ENCODE results near the gene PCBP1.

DNA sequence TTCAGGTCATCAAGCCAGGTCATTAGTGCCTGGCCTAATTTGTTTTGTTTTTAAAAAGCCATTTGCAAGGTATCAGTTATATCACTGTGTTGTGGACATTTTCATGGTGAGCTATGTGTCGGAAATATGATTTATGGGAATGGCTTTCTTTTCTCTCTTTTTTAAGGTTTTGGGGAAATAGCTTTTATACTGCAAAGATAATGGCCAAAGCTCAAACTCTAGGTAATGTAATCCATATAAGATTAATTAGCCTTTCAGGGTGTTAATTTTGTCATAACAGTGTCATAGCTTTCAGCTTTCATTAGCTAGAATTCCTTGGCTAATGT is 45.8 kb downstream of the PCBP1 start:
- TF ChIP-seq YY1 (IDR thresholded peaks at IDR 0.05; ENCODE audit: low read depth) (no peak), FOXM1 (IDR thresholded peaks at IDR 0.05; ENCODE audit: borderline replicate concordance, low read depth) (no peak), TEAD4 (IDR thresholded peaks at IDR 0.05) (no peak), CREB1 (IDR thresholded peaks at IDR 0.05; ENCODE audit: low read depth) (no peak), RAD21 (IDR thresholded peaks at IDR 0.05; ENCODE audit: low read depth) (no peak), TAF1 (IDR thresholded peaks at IDR 0.05; ENCODE audit: low read depth) (no peak), CEBPB (IDR thresholded peaks at IDR 0.05) (no peak)
- TF ChIP-seq, protein P1, sequence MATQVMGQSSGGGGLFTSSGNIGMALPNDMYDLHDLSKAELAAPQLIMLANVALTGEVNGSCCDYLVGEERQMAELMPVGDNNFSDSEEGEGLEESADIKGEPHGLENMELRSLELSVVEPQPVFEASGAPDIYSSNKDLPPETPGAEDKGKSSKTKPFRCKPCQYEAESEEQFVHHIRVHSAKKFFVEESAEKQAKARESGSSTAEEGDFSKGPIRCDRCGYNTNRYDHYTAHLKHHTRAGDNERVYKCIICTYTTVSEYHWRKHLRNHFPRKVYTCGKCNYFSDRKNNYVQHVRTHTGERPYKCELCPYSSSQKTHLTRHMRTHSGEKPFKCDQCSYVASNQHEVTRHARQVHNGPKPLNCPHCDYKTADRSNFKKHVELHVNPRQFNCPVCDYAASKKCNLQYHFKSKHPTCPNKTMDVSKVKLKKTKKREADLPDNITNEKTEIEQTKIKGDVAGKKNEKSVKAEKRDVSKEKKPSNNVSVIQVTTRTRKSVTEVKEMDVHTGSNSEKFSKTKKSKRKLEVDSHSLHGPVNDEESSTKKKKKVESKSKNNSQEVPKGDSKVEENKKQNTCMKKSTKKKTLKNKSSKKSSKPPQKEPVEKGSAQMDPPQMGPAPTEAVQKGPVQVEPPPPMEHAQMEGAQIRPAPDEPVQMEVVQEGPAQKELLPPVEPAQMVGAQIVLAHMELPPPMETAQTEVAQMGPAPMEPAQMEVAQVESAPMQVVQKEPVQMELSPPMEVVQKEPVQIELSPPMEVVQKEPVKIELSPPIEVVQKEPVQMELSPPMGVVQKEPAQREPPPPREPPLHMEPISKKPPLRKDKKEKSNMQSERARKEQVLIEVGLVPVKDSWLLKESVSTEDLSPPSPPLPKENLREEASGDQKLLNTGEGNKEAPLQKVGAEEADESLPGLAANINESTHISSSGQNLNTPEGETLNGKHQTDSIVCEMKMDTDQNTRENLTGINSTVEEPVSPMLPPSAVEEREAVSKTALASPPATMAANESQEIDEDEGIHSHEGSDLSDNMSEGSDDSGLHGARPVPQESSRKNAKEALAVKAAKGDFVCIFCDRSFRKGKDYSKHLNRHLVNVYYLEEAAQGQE (IDR thresholded peaks at IDR 0.05; ENCODE audit: low read depth) = no peak
